Activated CD4-positive, alpha-beta memory T cell treated with anti-CD3 and anti-CD28 coated beads for 36 hours (primary cell): ENCODE data around the gene MARCO. TPM values are rescaled to one million over a fixed set of nuclear protein-coding genes. Genes with fewer than 3 reads are reported as not detected.

Experiments
- CTCF ChIA-PET: fragments of 350-600 bp; sonication (Branson Sonifier 250); formaldehyde crosslinking; loops from one replicate; lab custom pipeline; 2021; ENCODE audit warnings: antibody characterized with exemption, inconsistent platforms; lab: Charles Lee
- POLR2A ChIA-PET: fragments of 350-600 bp; sonication (Branson Sonifier 250); formaldehyde crosslinking; loops from one replicate; lab custom pipeline; 2021; ENCODE audit warnings: antibody characterized with exemption; lab: Charles Lee
- DNase-seq: peaks from one replicate; pipeline ENCODE4 v3.0.0-alpha.2; 2020
- H3K27ac Mint-ChIP-seq: one replicate; pipeline ENCODE4 v1.8.0; 2021; ENCODE audit warnings: mixed read lengths
- H3K27me3 Mint-ChIP-seq: one replicate; pipeline ENCODE4 v1.8.0; 2021; ENCODE audit warnings: mixed read lengths
- H3K36me3 Mint-ChIP-seq: one replicate; pipeline ENCODE4 v1.8.0; 2021; ENCODE audit warnings: mixed read lengths
- H3K4me1 Mint-ChIP-seq: one replicate; pipeline ENCODE4 v1.8.0; 2021; ENCODE audit warnings: low read depth, mixed read lengths
- H3K4me3 Mint-ChIP-seq: one replicate; pipeline ENCODE4 v1.8.0; 2021; ENCODE audit warnings: mild to moderate bottlenecking, mixed read lengths
- H3K9me3 Mint-ChIP-seq: one replicate; pipeline ENCODE4 v1.8.0; 2021; ENCODE audit warnings: mixed read lengths
- intact Hi-C: fragments of 100-400 bp; cut with micrococcal nuclease; formaldehyde crosslinking; loops from one replicate; pipeline ENCODE4 v1.15.1; 2023
- total RNA-seq, 2 experiments: library from RNA; stranded (reverse); gene quantifications; one replicate each; pipeline ENCODE4 v1.2.3, GENCODE V29; 2021

Gene MARCO
- total RNA-seq, result not detected

- DNase-seq, result no peak
- ChIA-PET POLR2A (no interaction called here), CTCF (no interaction called here)
- Mint-ChIP-seq H3K4me1 (no peaks in the 10 kb centered on the region), H3K36me3 (no peaks in the 10 kb centered on the region), H3K4me3 (no peak within 1 kb of the TSS), H3K27me3 (peaks cover 12% of the 10 kb centered on the region), H3K27ac (no peak within 1 kb of the TSS), H3K9me3 (no peaks in the 10 kb centered on the region)
- intact Hi-C loops, result no loop called here
Measured at GRCh38 chr2:118942031-118942430, at the start of gene MARCO. Gene MARCO, plus strand, starts transcription at chr2:118942194. Its CDS starts 107 bp downstream, at chr2:118942301.

- DNase-seq, result no peak
- ChIA-PET CTCF (no interaction called here), POLR2A (no interaction called here)
- Mint-ChIP-seq H3K4me3 (no peak overlapping the region), H3K36me3 (no peaks in the 10 kb centered on the region), H3K27me3 (no peaks in the 10 kb centered on the region), H3K9me3 (peaks cover 9% of the 10 kb centered on the region), H3K27ac (no peak overlapping the region), H3K4me1 (no peaks in the 10 kb centered on the region)
- intact Hi-C loops, result no loop called here
Measured at GRCh38 chr2:118893100-118893499, 48.9 kb upstream of the MARCO start.

- ChIA-PET POLR2A (no interaction called here), CTCF (no interaction called here)
- H3K4me1 Mint-ChIP-seq, result no peaks in the 10 kb centered on the region
- H3K4me3 Mint-ChIP-seq, result no peak overlapping the region
- intact Hi-C loops, result no loop called here
- peaks cover 8% of the 10 kb centered on the region for H3K9me3 Mint-ChIP-seq
- no peaks in the 10 kb centered on the region for H3K36me3 Mint-ChIP-seq
- peaks cover 3% of the 10 kb centered on the region for H3K27me3 Mint-ChIP-seq
- DNase-seq, result no peak
- no peak overlapping the region for H3K27ac Mint-ChIP-seq
Measured at GRCh38 chr2:118902266-118903028, 39.5 kb upstream of the MARCO start.

GRCh38 chr2:118903029-118903351, 39.0 kb upstream of the MARCO start:
- Mint-ChIP-seq H3K27ac (no peak overlapping the region), H3K9me3 (peaks cover 8% of the 10 kb centered on the region), H3K36me3 (no peaks in the 10 kb centered on the region), H3K4me3 (no peak overlapping the region), H3K4me1 (no peaks in the 10 kb centered on the region), H3K27me3 (peaks cover 3% of the 10 kb centered on the region)
- DNase-seq, result no peak
- intact Hi-C loops, result no loop called here
- POLR2A ChIA-PET, result no interaction called here
- CTCF ChIA-PET, result no interaction called here

- H3K27ac Mint-ChIP-seq, result no peak overlapping the region
- peaks cover 8% of the 10 kb centered on the region for H3K9me3 Mint-ChIP-seq
- H3K27me3 Mint-ChIP-seq, result peaks cover 3% of the 10 kb centered on the region
- no peak overlapping the region for H3K4me3 Mint-ChIP-seq
- ChIA-PET POLR2A (no interaction called here), CTCF (no interaction called here)
- no peaks in the 10 kb centered on the region for H3K36me3 Mint-ChIP-seq
- intact Hi-C loops, result no loop called here
- DNase-seq, result no peak
- H3K4me1 Mint-ChIP-seq, result no peaks in the 10 kb centered on the region
Measured at GRCh38 chr2:118903551-118904479, 38.2 kb upstream of the MARCO start.

- ChIA-PET CTCF (no interaction called here), POLR2A (no interaction called here)
- DNase-seq, result no peak
- Mint-ChIP-seq H3K27me3 (peaks cover 3% of the 10 kb centered on the region), H3K36me3 (no peaks in the 10 kb centered on the region), H3K9me3 (peaks cover 8% of the 10 kb centered on the region), H3K27ac (no peak overlapping the region), H3K4me1 (no peaks in the 10 kb centered on the region), H3K4me3 (no peak overlapping the region)
- intact Hi-C loops, result no loop called here
Measured at GRCh38 chr2:118905206-118905605, 36.8 kb upstream of the MARCO start.

- Mint-ChIP-seq H3K4me3 (no peak overlapping the region), H3K4me1 (no peaks in the 10 kb centered on the region), H3K36me3 (no peaks in the 10 kb centered on the region), H3K27me3 (peaks cover 3% of the 10 kb centered on the region), H3K27ac (no peak overlapping the region), H3K9me3 (peaks cover 8% of the 10 kb centered on the region)
- DNase-seq, result no peak
- intact Hi-C loops, result no loop called here
- POLR2A ChIA-PET, result no interaction called here
- CTCF ChIA-PET, result no interaction called here
Measured at GRCh38 chr2:118906186-118906585, 35.8 kb upstream of the MARCO start.

- no peak overlapping the region for H3K4me3 Mint-ChIP-seq
- no peak overlapping the region for H3K27ac Mint-ChIP-seq
- no peaks in the 10 kb centered on the region for H3K36me3 Mint-ChIP-seq
Measured at GRCh38 chr2:118907759-118908158, 34.2 kb upstream of the MARCO start.

GRCh38 chr2:118909191-118909590, 32.8 kb upstream of the MARCO start:
- no peak for DNase-seq
- intact Hi-C loops, result no loop called here
- H3K27ac Mint-ChIP-seq, result no peak overlapping the region
- no peak overlapping the region for H3K4me3 Mint-ChIP-seq
- no peaks in the 10 kb centered on the region for H3K27me3 Mint-ChIP-seq
- ChIA-PET CTCF (no interaction called here), POLR2A (no interaction called here)
- peaks cover 5% of the 10 kb centered on the region for H3K9me3 Mint-ChIP-seq
- no peaks in the 10 kb centered on the region for H3K4me1 Mint-ChIP-seq
- H3K36me3 Mint-ChIP-seq, result no peaks in the 10 kb centered on the region

More at GRCh38 chr2:118907759-118908158, 34.2 kb upstream of the MARCO start:
- no peaks in the 10 kb centered on the region for H3K4me1 Mint-ChIP-seq
- intact Hi-C loops, result no loop called here
- H3K27me3 Mint-ChIP-seq, result peaks cover 3% of the 10 kb centered on the region
- no peak for DNase-seq
- ChIA-PET POLR2A (no interaction called here), CTCF (interaction anchor here (1.1 kb wide), 1 partner anchor 25 kb away, joined by 3 read pairs; no protein-coding TSS in a partner anchor)
- H3K9me3 Mint-ChIP-seq, result peaks cover 5% of the 10 kb centered on the region

- no peaks in the 10 kb centered on the region for H3K36me3 Mint-ChIP-seq
- intact Hi-C loops, result no loop called here
- no peaks in the 10 kb centered on the region for H3K4me1 Mint-ChIP-seq
- no peak overlapping the region for H3K27ac Mint-ChIP-seq
- ChIA-PET CTCF (no interaction called here), POLR2A (no interaction called here)
- no peak for DNase-seq
- H3K9me3 Mint-ChIP-seq, result peaks cover 5% of the 10 kb centered on the region
- no peak overlapping the region for H3K4me3 Mint-ChIP-seq
- no peaks in the 10 kb centered on the region for H3K27me3 Mint-ChIP-seq
Measured at GRCh38 chr2:118911166-118911856, 30.7 kb upstream of the MARCO start.

- intact Hi-C loops, result no loop called here
- H3K36me3 Mint-ChIP-seq, result no peaks in the 10 kb centered on the region
- ChIA-PET POLR2A (no interaction called here), CTCF (no interaction called here)
- no peak for DNase-seq
- H3K27me3 Mint-ChIP-seq, result no peaks in the 10 kb centered on the region
- no peak overlapping the region for H3K4me3 Mint-ChIP-seq
- peaks cover 5% of the 10 kb centered on the region for H3K9me3 Mint-ChIP-seq
- H3K27ac Mint-ChIP-seq, result no peak overlapping the region
- no peaks in the 10 kb centered on the region for H3K4me1 Mint-ChIP-seq
Measured at GRCh38 chr2:118911936-118912335, 30.1 kb upstream of the MARCO start.

GRCh38 chr2:118913131-118913802, 28.7 kb upstream of the MARCO start:
- ChIA-PET POLR2A (no interaction called here), CTCF (interaction anchor here (1.2 kb wide), 1 partner anchor 58 kb away, joined by 3 read pairs; no protein-coding TSS in a partner anchor)
- Mint-ChIP-seq H3K36me3 (no peaks in the 10 kb centered on the region), H3K4me3 (no peak overlapping the region), H3K4me1 (no peaks in the 10 kb centered on the region), H3K27me3 (peaks cover 1% of the 10 kb centered on the region), H3K9me3 (no peaks in the 10 kb centered on the region), H3K27ac (no peak overlapping the region)
- intact Hi-C loops, result no loop called here
- DNase-seq, result no peak
